Rectal smooth muscle tissue (tissue), 1 donor: ENCODE results near the gene PHLPP2.

Source experiments
- H3K27ac ChIP-seq: one replicate; pipeline ENCODE4 v1.7.0; 2013; ENCODE audit warnings: low read depth, low read length, inconsistent platforms
- H3K27me3 ChIP-seq: one replicate; pipeline ENCODE4 v1.7.0; 2013; ENCODE audit warnings: low read length; ENCODE audit not compliant: control insufficient read depth, insufficient read depth
- H3K36me3 ChIP-seq: one replicate; pipeline ENCODE4 v1.7.0; 2013; ENCODE audit warnings: low read length; ENCODE audit not compliant: control insufficient read depth, insufficient read depth
- H3K4me1 ChIP-seq: one replicate; pipeline ENCODE4 v1.7.0; 2013; ENCODE audit warnings: low read length; ENCODE audit not compliant: control insufficient read depth, insufficient read depth
- H3K4me3 ChIP-seq: one replicate; pipeline ENCODE4 v1.7.0; 2013; ENCODE audit warnings: low read length
- H3K9ac ChIP-seq: one replicate; pipeline ENCODE4 v1.7.0; 2013; ENCODE audit warnings: low read length

Gene PHLPP2

DNA sequence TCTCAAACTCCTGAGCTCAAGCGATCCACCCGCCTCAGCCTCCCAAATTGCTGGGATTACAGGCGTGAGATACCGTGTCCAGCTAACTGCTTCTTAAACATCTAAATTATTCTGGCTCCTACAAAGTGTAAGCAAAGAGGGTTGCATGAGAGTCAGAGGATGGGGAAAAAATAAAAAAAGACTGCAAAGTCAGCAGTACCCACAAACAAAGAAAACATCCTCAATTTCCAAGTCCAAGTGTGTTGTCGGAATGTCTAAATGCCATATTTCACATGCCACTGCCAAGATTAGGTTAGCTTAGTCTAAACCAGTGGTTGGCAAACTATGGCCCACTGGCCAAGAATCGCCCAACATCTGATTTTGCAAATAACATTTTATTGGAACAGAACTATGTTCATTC lies 13.0 kb upstream of the PHLPP2 start:
- Histone ChIP-seq H3K36me3 (peaks cover 29% of the 10 kb centered on the region), H3K27ac (no peak overlapping the region), H3K4me3 (no peak overlapping the region), H3K27me3 (no peaks in the 10 kb centered on the region), H3K4me1 (no peaks in the 10 kb centered on the region), H3K9ac (no peak overlapping the region)

DNA sequence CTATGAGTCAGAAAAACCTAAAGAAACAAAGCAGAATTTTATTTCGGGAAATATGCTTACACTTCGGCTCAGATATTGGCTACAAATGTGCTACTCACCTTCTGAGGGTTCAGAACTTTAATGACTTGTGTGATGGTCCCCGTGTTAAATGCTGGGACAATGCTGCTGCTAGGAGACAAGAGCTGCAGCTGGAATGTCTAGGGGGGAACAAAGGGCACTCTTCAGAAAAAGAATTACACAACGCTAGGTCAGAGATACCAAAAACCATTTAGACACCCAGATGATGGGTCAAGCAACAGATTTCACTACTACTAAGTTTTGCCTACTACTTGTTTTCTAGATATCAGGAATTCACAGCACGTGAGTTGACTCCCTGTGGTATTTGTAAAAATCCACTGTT lies 10.0 kb upstream of the PHLPP2 start:
- H3K27me3 ChIP-seq, result no peaks in the 10 kb centered on the region
- no peak overlapping the region for H3K9ac ChIP-seq

DNA sequence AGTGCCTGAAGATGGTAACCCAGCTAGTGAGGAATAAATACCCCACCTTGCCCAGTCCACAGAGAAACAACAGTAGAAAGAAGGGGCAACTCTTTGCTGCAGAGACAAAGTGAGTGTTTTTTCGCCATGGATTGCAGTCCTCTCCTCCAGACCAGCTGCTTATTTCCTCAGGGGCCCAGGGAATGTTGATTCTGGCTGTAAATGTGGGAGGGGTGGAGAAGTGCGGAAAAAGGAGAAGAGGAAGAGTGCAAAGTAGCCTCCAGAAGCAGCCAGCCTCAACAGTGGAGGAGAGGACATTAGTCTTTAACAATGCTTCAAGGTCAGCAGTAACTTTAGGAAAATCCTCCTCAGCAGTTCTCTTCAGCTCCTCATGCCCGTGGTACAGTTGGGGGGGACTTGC lies 8.1 kb upstream of the PHLPP2 start:
- no peak overlapping the region for H3K27ac ChIP-seq
- H3K9ac ChIP-seq, result no peak overlapping the region
- no peaks in the 10 kb centered on the region for H3K4me1 ChIP-seq
- peaks cover 28% of the 10 kb centered on the region for H3K36me3 ChIP-seq
- H3K27me3 ChIP-seq, result no peaks in the 10 kb centered on the region
- no peak overlapping the region for H3K4me3 ChIP-seq

More for the DNA sequence above, 10.0 kb upstream of the PHLPP2 start:
- H3K36me3 ChIP-seq, result peaks cover 32% of the 10 kb centered on the region
- no peak overlapping the region for H3K27ac ChIP-seq
- no peak overlapping the region for H3K4me3 ChIP-seq
- H3K4me1 ChIP-seq, result no peaks in the 10 kb centered on the region

DNA sequence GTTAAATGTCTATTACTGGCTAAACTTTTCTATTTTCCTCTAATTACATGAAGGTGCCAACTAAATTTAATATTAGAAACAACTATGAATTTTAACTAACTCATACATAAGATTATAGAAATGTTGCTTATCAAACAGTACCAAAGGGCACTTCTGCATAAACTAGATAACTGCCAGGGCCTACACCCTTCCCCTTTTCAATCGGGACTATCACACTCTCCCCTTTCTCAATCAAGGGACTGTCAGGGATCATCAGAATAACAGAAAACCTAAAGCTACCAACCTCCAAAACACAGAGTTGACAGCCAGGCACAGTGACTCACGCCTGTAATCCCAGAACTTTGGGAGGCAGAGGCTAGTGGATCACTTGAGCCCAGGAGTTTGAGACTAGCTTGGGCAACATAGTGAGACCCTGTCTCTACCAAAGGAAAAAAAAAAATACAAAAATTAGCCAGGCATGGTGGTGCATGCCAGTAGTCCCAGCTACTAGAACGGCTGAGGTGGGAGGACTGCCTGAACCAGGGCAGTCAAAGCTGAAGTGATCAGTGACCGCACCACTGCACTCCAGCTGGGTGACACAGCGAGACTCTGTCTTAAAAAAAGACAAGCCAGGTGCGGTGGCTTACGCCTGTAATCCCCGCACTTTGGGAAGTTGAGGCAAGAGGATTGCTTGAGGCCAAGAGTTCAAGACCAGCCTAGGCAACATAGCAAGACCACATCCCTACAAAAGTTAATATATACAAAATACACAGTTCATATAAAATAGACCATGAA lies 3.2 kb upstream of the PHLPP2 start:
- no peak overlapping the region for H3K9ac ChIP-seq
- peaks cover 11% of the 10 kb centered on the region for H3K36me3 ChIP-seq
- no peak overlapping the region for H3K27ac ChIP-seq
- H3K27me3 ChIP-seq, result no peaks in the 10 kb centered on the region
- H3K4me3 ChIP-seq, result no peak overlapping the region
- H3K4me1 ChIP-seq, result peaks cover 3% of the 10 kb centered on the region

DNA sequence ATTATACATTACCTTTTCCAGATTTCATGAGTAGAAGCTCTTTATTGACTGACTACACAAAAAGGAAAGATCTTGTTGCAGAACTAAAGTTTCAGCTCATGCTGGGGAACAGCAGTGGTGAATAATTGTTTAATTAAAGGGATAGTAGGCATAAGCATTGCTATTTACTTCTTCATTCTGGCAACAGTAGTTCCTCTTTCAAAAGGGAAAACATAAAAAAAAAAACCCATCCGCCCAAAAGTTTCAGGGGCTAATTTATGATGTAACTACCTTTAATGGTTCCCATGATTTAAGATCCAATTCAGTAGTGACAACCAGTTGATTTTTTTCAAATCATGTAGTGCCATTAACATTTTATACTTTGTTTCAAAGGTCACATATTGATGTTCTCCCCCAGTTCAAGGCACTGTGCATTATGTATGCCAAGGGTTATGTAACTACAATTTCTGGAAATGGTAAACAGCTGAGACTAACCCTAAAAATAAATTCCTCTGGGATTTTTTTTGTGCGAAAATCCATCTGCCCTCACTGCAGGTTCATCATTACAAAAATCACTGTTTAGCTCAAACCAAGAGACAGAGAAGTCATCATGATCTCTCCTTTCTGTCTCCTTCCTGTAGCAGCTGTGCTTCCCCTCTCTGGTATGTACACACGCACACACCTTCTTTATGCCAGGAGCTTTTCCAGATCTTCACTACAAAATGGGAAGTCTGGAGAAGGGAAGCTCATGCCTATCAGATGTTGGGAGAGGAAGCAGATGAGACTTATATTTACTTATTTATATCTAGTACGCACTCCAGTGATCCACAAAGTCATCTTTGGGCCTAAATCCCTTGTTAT lies 2.2 kb upstream of the PHLPP2 start:
- peaks cover 1% of the 10 kb centered on the region for H3K36me3 ChIP-seq
- H3K27ac ChIP-seq, result no peak overlapping the region
- no peak overlapping the region for H3K4me3 ChIP-seq
- no peaks in the 10 kb centered on the region for H3K27me3 ChIP-seq
- peaks cover 3% of the 10 kb centered on the region for H3K4me1 ChIP-seq
- H3K9ac ChIP-seq, result no peak overlapping the region

DNA sequence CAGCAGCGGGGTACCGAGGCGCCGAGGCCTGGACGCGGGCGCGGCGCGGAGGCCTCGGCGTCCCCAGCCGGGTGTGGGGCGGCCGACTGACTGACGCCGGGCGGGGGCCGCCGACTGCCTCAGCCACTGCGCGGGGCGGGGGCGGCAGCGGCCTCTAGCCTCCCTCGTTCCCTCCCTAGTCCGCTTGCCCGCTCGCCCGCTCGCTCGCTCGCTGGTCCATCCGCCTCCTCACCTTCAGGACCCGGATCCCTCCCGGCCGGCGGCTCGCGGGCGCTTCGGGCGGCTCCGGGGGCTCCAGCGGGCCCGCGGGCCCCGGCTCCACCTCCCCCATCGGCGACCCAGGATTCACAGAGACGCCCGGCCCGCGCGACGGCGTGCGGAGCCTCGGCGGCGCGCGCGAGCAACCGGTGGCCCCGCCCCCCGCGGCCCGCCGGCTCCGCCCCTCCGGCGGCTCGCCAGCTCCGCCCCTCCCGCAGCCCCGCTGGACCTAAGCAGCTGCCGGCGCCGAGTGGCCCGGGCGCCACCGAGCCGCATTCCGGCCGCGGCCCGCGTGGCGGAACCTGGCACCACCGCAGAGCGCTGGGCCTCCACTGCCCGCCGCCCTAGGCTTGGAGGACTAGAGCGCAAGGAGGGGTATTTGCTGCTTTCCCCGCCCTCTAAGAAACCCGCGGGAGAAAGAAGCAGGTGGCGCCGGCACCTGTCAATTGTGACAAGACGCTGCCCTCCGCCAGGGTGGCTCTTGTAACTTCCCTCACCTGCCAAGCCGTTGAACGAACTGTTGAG lies 773 bp downstream of the PHLPP2 start:
- Histone ChIP-seq H3K27me3 (no peaks in the 10 kb centered on the region), H3K36me3 (no peaks in the 10 kb centered on the region), H3K9ac (no peak overlapping the region), H3K27ac (peak overlapping the region; percentile 84), H3K4me1 (peaks cover 3% of the 10 kb centered on the region), H3K4me3 (peak overlapping the region; percentile 73)

DNA sequence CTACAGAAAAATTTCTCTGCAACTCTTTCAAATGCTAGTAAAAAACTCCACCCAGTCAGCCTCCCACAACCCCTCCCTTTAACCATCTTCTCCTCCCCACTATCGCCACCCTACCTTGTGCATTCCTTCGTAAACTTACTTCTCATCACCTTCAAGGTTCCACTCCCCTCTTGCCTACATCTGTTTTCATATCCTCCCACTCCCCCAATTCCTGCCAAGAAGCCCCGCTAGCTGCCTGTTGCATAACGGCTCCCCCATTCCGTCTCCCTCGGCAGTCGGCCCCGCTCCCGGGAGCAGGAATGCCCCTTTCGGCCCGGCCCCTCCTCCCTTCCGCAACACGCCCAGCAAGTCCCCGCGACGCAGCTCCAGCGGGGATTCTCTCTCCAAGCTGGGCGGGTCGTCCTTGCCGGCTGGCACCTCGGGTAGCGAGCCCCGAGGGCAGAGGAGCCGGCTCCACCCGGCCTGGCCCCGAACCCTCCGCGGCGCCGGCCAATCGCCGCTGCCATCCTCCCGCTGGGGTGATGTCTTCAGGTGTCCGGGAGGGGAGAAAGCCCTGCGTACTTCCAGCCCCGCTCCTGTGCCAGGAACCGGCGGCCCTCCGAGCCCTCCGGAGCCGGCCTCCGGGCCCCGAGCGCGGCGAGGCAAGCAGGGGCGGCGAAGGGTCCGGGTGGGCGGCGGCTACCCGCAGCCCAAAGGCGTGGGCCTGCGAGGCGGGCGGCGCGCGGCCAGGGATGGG lies 1.5 kb downstream of the PHLPP2 start:
- Histone ChIP-seq H3K36me3 (no peaks in the 10 kb centered on the region), H3K9ac (peak overlapping the region; percentile 0), H3K4me1 (peaks cover 3% of the 10 kb centered on the region), H3K4me3 (peak overlapping the region; percentile 64), H3K27me3 (no peaks in the 10 kb centered on the region), H3K27ac (peak overlapping the region; percentile 84)

DNA sequence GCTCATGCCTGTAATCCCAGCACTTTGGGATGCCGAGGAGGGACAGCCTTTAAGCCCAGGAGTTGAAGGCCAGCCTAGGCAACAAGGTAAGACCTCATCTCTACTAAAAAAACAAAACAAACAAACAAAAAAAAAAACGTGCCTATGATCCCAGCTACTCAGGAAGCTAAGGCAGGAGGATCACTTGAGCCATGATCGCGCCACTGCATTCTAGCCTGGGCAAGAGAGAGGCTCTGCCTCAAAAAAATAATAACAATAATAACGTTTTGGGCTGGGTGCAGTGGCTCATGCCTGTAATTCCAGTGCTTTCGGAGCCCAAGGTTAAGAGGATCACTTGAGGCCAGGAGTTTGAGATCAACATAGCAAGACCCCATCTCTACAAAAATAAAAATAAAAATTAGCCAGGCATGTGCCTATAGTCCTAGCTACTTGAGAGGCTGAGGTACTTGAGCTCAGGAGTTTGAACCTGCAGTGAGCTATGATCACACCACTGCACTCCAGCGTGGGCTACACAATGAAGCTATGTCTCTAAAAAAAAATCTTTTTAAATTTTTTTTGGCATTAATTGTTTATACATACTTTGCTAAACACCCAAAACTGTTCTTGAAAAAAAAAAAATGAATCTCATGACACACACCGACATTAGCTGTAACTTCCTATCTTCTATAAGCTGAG lies 3.3 kb downstream of the PHLPP2 start:
- H3K9ac ChIP-seq, result no peak overlapping the region
- no peaks in the 10 kb centered on the region for H3K4me1 ChIP-seq
- no peak overlapping the region for H3K4me3 ChIP-seq
- no peaks in the 10 kb centered on the region for H3K27me3 ChIP-seq
- no peak overlapping the region for H3K27ac ChIP-seq
- H3K36me3 ChIP-seq, result no peaks in the 10 kb centered on the region

DNA sequence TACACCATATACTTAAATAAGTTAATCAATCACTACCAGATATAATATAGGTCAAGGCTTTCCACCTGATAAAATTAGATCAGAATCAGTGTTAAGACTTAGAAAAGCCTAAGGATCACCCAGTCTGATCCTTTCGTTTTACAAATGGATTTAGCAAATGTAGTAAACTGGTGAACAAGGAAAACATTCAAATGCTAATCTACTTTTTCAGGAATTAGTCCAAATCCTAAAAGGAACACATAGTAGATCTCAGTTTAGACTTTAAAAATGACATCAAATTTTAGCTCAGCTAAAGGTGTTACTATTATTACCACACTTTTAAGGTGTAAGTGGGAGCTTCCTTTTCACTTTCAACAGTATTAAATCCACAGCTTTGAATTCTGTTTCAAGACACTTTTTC lies 12.0 kb downstream of the PHLPP2 start:
- H3K27me3 ChIP-seq, result no peaks in the 10 kb centered on the region
- H3K36me3 ChIP-seq, result no peaks in the 10 kb centered on the region
- no peak overlapping the region for H3K9ac ChIP-seq
- H3K4me3 ChIP-seq, result no peak overlapping the region
- H3K4me1 ChIP-seq, result no peaks in the 10 kb centered on the region
- no peak overlapping the region for H3K27ac ChIP-seq

DNA sequence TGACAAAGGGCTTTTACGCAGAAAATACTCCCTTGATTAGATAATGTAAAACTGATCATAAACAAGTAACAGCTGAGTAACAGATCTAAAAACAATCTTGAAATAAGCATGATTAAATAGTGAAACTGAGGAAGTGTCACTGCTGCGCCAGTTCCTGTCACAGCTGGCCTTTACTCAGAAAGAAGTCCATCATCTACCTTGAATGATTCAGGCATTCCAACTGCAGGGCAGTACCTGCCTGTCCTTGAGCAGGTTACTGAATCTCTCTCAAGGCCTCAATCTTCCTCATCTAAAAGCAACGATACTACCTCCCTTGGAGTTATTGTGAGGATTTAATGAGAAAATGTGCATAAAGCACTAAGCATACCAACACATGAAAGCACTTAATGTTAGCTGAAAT lies 12.7 kb downstream of the PHLPP2 start:
- Histone ChIP-seq H3K27ac (no peak overlapping the region), H3K4me1 (no peaks in the 10 kb centered on the region), H3K4me3 (no peak overlapping the region), H3K9ac (no peak overlapping the region), H3K36me3 (no peaks in the 10 kb centered on the region), H3K27me3 (no peaks in the 10 kb centered on the region)

DNA sequence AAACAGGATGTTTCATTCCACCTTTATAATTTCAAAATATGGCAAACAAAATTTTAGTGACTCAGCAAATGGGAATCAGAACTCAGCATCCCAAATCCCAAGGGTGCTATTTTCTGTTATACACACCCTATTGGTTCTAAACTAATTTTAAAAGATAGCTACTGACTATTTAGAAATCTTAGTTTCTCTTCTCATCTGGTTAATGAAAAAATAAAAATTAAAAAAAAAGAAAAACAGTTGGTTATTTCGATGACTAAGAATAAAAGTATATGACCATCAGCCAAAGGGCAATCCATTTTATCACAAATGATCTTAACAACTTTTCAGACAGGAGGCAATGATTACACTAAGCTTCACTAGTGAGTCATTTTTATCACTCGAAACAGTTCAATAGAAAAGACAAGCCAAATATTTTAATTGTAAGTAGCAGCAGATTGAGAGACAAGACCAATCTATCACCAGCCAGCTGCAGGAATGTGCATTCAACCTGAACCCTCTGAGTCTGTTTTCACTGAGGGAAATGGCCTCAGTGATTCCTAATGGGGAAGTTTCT lies 15.2 kb downstream of the PHLPP2 start:
- Histone ChIP-seq H3K36me3 (no peaks in the 10 kb centered on the region), H3K27ac (no peak overlapping the region), H3K4me1 (no peaks in the 10 kb centered on the region), H3K4me3 (no peak overlapping the region), H3K9ac (no peak overlapping the region), H3K27me3 (no peaks in the 10 kb centered on the region)
